GM12874 (cell line): ENCODE results near the gene TAGLN2.

Experiments
- CTCF ChIP-seq: IDR thresholded peaks from 2 replicates; pipeline ENCODE4 v1.5.1; 2011; ENCODE audit warnings: low read depth, mild to moderate bottlenecking, control low read depth, low read length, moderate library complexity; ENCODE audit not compliant: insufficient read depth

Gene TAGLN2

GRCh38 chr1:159933347-159933746 is 8.0 kb upstream of the TAGLN2 start:
- no peak for TF ChIP-seq CTCF

GRCh38 chr1:159932296-159933285 is 7.3 kb upstream of the TAGLN2 start:
- no peak for TF ChIP-seq CTCF

GRCh38 chr1:159931795-159932173 is 6.5 kb upstream of the TAGLN2 start:
- TF ChIP-seq CTCF = no peak

GRCh38 chr1:159931101-159931794 is 5.9 kb upstream of the TAGLN2 start:
- TF ChIP-seq CTCF = no peak

GRCh38 chr1:159930634-159931033 is 5.3 kb upstream of the TAGLN2 start:
- no peak for TF ChIP-seq CTCF

GRCh38 chr1:159930216-159930615 is 4.9 kb upstream of the TAGLN2 start:
- no peak for TF ChIP-seq CTCF
